ENCODE measurements around the gene ALKBH1. TPM values are rescaled to one million over a fixed set of nuclear protein-coding genes. Genes with fewer than 3 reads are reported as not detected.
"Not testable (repeated sequence)": the region's sequence is repeated elsewhere in the genome, so short reads cannot be mapped to it uniquely, and the experiment has no call there.

ALKBH1 gene, protein sequence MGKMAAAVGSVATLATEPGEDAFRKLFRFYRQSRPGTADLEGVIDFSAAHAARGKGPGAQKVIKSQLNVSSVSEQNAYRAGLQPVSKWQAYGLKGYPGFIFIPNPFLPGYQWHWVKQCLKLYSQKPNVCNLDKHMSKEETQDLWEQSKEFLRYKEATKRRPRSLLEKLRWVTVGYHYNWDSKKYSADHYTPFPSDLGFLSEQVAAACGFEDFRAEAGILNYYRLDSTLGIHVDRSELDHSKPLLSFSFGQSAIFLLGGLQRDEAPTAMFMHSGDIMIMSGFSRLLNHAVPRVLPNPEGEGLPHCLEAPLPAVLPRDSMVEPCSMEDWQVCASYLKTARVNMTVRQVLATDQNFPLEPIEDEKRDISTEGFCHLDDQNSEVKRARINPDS
- polyA plus RNA-seq (2013, experiment 1 of 2), result 13.9 TPM
- 13.1 TPM for polyA plus RNA-seq (2013, experiment 2 of 2)

DNA sequence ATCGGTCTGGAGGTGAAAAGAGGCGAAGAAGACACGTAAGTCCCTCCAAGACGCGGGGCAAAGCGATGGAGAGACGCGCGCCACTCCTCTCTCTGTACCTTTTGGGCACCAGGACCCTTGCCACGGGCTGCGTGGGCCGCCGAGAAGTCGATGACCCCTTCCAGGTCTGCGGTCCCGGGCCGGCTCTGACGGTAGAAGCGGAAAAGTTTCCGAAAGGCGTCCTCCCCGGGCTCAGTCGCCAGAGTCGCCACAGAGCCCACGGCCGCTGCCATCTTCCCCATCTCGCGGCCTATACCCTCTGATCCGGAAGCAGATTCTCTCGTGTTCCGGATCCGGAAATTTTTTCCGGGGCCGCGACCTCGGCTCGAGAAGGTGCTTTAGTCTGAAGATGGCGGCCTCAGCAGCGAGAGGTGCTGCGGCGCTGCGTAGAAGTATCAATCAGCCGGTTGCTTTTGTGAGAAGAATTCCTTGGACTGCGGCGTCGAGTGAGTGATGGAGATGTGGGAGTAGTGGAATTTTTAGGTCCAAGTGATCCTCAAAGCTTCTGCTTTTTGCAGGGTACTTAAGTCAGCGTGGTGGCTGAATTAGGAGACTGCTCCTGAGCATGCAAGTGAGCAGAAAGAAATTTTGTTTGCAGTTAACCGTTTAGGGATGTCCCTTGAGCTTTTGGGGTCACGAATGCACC is at the start of gene ALKBH1, which contains the start of gene SLIRP:
Gene ALKBH1, minus strand, starts transcription at position 300 of the 685 bp plus-strand sequence. Its CDS starts 19 bp downstream, at position 281.
Gene SLIRP, plus strand, starts transcription at position 380 of the 685 bp plus-strand sequence. Its CDS starts 9 bp downstream, at position 389.
- H3K27me3 ChIP-seq (ENCODE audit: insufficient read depth, low read length), result no peaks in the 10 kb centered on the region
- peak within 1 kb of the TSS; percentile 96 for H3K4me3 ChIP-seq (ENCODE audit: low read length)
- H3K4me1 ChIP-seq (ENCODE audit: insufficient read depth, low read length), result peaks cover 14% of the 10 kb centered on the region; the same call in 1 of the 2 replicates
- peak within 1 kb of the TSS; percentile 98 for H3K9ac ChIP-seq (ENCODE audit: low read depth, low read length)
- peak within 1 kb of the TSS; percentile 55 for H3K27ac ChIP-seq (ENCODE audit: low read depth, low read length)
- H3K36me3 ChIP-seq (ENCODE audit: insufficient read depth, low read length), result peaks cover 54% of the 10 kb centered on the region
- H3K9me3 ChIP-seq (ENCODE audit: insufficient read depth, low read depth, low read length), result no peaks in the 10 kb centered on the region
- under 1% methylated on average over 49 of the region's 49 CpGs for WGBS

DNA sequence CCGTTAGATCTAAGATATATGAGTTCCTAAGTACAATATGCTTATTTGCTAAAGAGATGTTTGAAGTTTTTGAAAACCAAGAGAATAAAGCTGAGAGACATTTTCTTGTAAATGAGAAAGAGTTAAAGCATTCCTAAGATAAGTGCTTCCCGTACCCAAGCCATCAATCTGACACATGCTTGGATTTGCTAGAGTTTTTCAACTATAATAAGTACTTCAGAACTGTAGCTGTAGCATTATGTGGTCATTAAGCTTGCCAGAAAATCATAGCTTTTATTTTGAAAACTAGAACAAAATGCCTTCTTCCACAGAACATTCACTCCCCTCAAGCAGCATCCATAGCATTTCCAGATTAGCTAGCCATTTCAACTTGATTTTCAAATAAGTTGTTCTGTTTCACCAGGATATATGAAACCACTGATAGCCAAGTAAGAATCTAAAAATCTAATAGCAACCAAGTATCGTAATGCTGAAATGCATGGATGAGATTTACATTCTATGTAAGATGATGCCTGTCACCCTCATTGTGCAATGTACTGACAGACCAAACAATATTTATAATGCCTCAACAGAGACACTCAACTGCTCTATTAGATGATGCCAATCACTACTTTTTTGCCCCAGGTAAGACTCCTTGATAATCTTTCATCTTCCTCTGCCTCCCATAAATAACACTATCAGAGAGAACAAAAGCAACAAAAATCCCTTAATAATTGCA is 45.1 kb upstream of the ALKBH1 start:
- 96% methylated on average over 2 of the region's 3 CpGs for WGBS
- H3K4me1 ChIP-seq (ENCODE audit: insufficient read depth, low read length), result no peaks in the 10 kb centered on the region
- H3K9ac ChIP-seq (ENCODE audit: low read depth, low read length), result no peak overlapping the region
- H3K27me3 ChIP-seq (ENCODE audit: insufficient read depth, low read length), result no peaks in the 10 kb centered on the region
- no peak overlapping the region for H3K27ac ChIP-seq (ENCODE audit: low read depth, low read length)
- H3K36me3 ChIP-seq (ENCODE audit: insufficient read depth, low read length), result peaks cover 76% of the 10 kb centered on the region
- H3K4me3 ChIP-seq (ENCODE audit: low read length), result no peak overlapping the region
- H3K9me3 ChIP-seq (ENCODE audit: insufficient read depth, low read depth, low read length), result peaks cover 2% of the 10 kb centered on the region; the same call in 1 of the 2 replicates

DNA sequence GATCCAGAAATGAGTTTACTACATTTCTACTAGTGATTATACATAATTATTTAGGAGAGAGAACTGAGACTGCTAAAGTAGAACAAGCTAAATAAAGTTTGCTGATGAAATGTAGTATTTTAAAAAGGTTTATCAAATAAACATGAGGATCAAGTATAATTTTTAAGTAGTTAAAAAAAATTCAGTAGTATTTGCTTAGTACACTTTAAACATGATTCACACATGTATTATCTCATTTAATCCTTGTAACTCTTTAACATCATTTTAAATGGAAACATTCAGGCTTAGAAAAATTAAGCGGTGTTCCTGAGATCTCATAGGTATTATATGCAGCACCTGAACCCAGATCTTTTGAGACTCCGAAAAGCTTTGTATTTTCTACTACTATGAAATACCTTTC is 44.4 kb upstream of the ALKBH1 start:
- Histone ChIP-seq H3K36me3 (ENCODE audit: insufficient read depth, low read length) (peaks cover 74% of the 10 kb centered on the region), H3K4me1 (ENCODE audit: insufficient read depth, low read length) (no peaks in the 10 kb centered on the region), H3K27ac (ENCODE audit: low read depth, low read length) (no peak overlapping the region), H3K27me3 (ENCODE audit: insufficient read depth, low read length) (no peaks in the 10 kb centered on the region), H3K9ac (ENCODE audit: low read depth, low read length) (no peak overlapping the region), H3K9me3 (ENCODE audit: insufficient read depth, low read depth, low read length) (peaks cover 2% of the 10 kb centered on the region; the same call in 1 of the 2 replicates), H3K4me3 (ENCODE audit: low read length) (no peak overlapping the region)
- WGBS, result 100% methylated on average over 2 of the region's 2 CpGs

DNA sequence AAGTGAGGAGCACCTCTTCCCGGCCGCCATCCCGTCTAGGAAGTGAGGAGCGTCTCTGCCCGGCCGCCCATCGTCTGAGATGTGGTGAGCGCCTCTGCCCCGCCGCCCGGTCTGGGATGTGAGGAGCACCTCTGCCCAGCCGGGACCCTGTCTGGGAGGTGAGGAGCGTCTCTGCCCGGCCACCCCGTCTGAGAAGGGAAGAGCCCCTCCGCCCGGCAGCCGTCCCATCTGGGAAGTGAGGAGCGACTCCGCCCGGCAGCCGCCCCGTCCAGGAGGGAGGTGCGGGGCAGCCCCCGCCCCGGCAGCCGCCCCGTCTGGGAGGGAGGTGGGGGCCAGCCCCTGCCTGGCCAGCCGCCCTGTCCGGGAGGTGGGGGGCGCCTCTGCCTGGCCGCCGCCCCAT is 39.6 kb upstream of the ALKBH1 start:
- H3K9ac ChIP-seq (ENCODE audit: low read depth, low read length), result not testable (repeated sequence)
- 91% methylated on average over 33 of the region's 33 CpGs for WGBS

DNA sequence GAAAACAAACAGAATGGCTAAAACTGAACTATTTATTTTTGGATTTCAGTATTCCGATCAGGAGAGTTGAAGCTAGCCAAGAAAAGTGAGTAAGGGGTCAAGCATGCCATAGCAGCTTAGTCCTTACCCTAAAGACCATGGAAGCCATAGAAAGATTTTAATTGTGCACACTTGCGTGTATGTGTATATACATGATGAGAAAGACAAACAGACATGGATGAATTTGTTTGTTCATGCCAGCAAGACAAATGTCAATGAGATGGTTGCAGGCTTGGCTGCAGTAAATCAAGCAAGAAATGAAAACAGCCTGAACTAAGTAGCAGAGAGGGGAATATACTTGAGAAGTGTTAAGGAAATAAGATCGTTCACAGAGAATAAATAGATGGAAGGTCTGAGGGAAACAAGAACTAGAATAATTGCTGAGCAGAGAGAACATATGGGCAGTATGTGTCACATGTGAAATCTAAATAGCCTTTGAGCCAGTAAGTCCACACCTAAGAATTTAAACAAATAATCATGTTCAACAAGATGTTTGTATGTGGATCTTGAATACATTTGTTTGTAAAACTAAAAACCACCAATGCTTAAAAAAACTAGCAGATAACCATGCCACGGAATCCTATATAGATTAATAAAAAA is 38.4 kb upstream of the ALKBH1 start:
- Histone ChIP-seq H3K27me3 (ENCODE audit: insufficient read depth, low read length) (no peaks in the 10 kb centered on the region), H3K9me3 (ENCODE audit: insufficient read depth, low read depth, low read length) (peaks cover 2% of the 10 kb centered on the region; the same call in 1 of the 2 replicates), H3K4me3 (ENCODE audit: low read length) (no peak overlapping the region), H3K36me3 (ENCODE audit: insufficient read depth, low read length) (peaks cover 82% of the 10 kb centered on the region), H3K9ac (ENCODE audit: low read depth, low read length) (no peak overlapping the region), H3K4me1 (ENCODE audit: insufficient read depth, low read length) (no peaks in the 10 kb centered on the region), H3K27ac (ENCODE audit: low read depth, low read length) (no peak overlapping the region)
- WGBS, result 90% methylated on average over 3 of the region's 4 CpGs

More for the DNA sequence above, 39.6 kb upstream of the ALKBH1 start:
- H3K4me3 ChIP-seq (ENCODE audit: low read length); H3K27ac ChIP-seq (ENCODE audit: low read depth, low read length); H3K9me3 ChIP-seq (ENCODE audit: insufficient read depth, low read depth, low read length); H3K4me1 ChIP-seq (ENCODE audit: insufficient read depth, low read length); H3K27me3 ChIP-seq (ENCODE audit: insufficient read depth, low read length): not testable (repeated sequence)
- peaks cover 82% of the 10 kb centered on the region for H3K36me3 ChIP-seq (ENCODE audit: insufficient read depth, low read length)

DNA sequence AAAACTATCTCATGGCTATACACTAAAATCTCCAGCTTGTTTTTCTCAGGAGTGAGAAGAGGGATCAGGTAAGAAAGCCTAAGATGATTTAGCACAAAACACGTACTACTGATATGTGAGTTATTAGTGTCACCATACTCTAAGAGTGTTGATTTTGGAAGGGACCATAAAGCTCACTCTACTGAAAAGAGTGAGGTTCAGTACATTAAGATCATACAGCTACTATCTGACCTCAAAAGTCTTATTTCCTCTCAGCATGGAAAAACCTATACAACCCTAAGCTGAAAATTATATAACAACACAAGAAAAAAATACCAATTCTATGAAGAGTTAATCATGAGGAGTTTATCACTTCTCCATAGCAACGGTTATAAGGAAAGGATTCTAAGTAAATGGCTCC is 33.6 kb upstream of the ALKBH1 start:
- Histone ChIP-seq H3K27me3 (ENCODE audit: insufficient read depth, low read length) (no peaks in the 10 kb centered on the region), H3K4me1 (ENCODE audit: insufficient read depth, low read length) (no peaks in the 10 kb centered on the region), H3K9me3 (ENCODE audit: insufficient read depth, low read depth, low read length) (no peaks in the 10 kb centered on the region), H3K4me3 (ENCODE audit: low read length) (no peak overlapping the region), H3K36me3 (ENCODE audit: insufficient read depth, low read length) (peaks cover 91% of the 10 kb centered on the region), H3K9ac (ENCODE audit: low read depth, low read length) (no peak overlapping the region), H3K27ac (ENCODE audit: low read depth, low read length) (no peak overlapping the region)
- WGBS, result 95% methylated on average over 1 of the region's 2 CpGs

DNA sequence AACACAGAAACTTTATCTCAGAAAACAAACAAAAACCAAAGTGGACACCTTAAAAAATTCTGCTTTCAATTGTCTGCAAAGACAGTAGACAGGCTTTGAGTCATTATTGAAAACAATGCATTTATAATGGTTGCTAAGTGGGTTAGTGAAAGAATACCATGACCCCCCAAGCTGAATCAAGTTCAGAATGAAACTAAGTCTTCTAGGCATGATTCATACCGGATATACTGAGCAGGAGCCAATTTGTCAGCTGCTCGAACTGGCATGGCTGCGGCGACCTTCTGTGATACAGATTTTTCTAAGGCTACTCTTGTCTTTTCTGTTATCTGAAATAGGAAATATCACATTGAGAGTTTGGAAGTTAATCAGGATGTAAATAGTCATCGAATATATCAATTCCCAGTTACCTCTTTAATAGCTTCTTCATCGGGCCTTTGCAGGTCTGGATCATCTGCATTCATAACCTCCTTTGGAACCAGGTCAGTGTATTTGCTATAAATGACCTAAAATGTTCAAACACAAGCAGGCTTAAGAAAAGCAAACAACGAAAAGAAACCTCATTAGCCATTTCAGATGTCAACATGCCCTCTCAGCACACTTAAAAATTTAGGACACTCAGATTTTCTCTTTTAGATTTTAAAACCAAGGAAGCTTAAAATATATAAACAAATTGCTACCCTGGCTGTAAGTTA is 30.9 kb upstream of the ALKBH1 start:
- 90% methylated on average over 7 of the region's 7 CpGs for WGBS
- Histone ChIP-seq H3K4me3 (ENCODE audit: low read length) (no peak overlapping the region), H3K36me3 (ENCODE audit: insufficient read depth, low read length) (peaks cover 95% of the 10 kb centered on the region), H3K9ac (ENCODE audit: low read depth, low read length) (no peak overlapping the region), H3K27me3 (ENCODE audit: insufficient read depth, low read length) (no peaks in the 10 kb centered on the region), H3K4me1 (ENCODE audit: insufficient read depth, low read length) (no peaks in the 10 kb centered on the region), H3K27ac (ENCODE audit: low read depth, low read length) (no peak overlapping the region), H3K9me3 (ENCODE audit: insufficient read depth, low read depth, low read length) (no peaks in the 10 kb centered on the region)

DNA sequence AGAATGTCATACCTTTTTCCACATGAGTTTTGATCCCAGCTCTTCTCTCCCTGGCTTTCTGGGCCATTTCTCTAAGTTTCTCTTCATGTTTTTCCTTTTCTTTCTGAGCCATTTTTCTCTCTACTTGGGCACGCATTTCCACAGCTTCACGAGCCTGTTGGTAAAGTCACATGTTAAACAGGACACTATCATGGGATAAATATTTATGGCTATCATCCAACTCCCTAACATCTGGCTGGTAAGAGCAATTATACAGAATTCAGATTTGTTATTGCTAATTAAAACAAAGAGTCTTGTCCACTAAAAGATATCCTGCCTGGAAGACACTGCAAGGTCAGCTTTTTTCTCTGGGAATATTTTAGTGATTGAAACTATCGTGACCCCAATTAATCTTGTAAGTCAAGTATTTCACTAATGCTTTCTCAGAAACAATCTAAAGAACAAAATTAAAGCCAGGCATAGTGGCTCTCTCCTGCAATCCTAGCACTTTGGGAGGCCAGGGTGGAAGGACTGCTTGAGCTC is 23.2 kb upstream of the ALKBH1 start:
- Histone ChIP-seq H3K9ac (ENCODE audit: low read depth, low read length) (no peak overlapping the region), H3K4me3 (ENCODE audit: low read length) (no peak overlapping the region), H3K27ac (ENCODE audit: low read depth, low read length) (no peak overlapping the region), H3K36me3 (ENCODE audit: insufficient read depth, low read length) (peaks cover 100% of the 10 kb centered on the region), H3K9me3 (ENCODE audit: insufficient read depth, low read depth, low read length) (no peaks in the 10 kb centered on the region), H3K27me3 (ENCODE audit: insufficient read depth, low read length) (no peaks in the 10 kb centered on the region), H3K4me1 (ENCODE audit: insufficient read depth, low read length) (no peaks in the 10 kb centered on the region)
- 100% methylated on average over 3 of the region's 3 CpGs for WGBS

DNA sequence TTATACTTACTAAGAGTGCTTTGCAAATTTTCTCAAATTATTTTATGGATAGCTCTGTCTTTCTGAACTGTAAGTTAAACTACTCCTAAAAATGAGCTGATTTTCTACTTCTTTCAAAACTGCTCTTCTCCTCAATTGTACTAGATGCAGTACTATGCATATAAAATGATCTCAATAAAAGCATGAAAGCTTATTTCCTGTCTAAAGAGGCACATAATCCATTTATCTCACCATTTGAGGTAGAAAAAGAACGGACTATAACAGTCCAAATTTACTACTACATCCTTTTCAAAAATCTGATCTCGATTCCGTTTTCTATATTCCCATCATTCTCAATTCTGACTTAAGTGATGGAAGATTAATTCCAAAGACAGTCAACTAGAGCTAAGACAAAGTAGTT is 14.5 kb upstream of the ALKBH1 start:
- Histone ChIP-seq H3K27me3 (ENCODE audit: insufficient read depth, low read length) (no peaks in the 10 kb centered on the region), H3K9ac (ENCODE audit: low read depth, low read length) (no peak overlapping the region), H3K9me3 (ENCODE audit: insufficient read depth, low read depth, low read length) (no peaks in the 10 kb centered on the region), H3K27ac (ENCODE audit: low read depth, low read length) (no peak overlapping the region), H3K36me3 (ENCODE audit: insufficient read depth, low read length) (peaks cover 98% of the 10 kb centered on the region), H3K4me3 (ENCODE audit: low read length) (no peak overlapping the region), H3K4me1 (ENCODE audit: insufficient read depth, low read length) (no peaks in the 10 kb centered on the region)
- 92% methylated on average over 3 of the region's 3 CpGs for WGBS

DNA sequence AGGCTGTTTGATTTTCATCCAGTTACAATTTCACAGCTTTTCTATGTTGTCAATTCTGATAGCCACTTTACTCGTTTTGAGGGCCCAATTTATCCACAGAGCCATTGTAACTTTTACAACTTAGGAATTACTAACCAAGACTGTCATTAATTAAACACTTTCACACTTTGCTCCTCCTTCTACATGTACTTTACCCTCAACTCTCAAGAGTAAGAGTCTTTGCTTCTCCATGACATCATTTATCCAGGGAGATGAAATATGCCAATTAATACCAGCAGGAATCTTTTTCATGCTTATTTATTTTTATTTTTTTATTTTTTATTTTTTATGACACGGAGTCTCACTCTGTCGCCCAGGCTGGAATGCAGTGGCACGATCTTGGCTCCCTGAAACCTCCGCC is 13.6 kb upstream of the ALKBH1 start:
- H3K9me3 ChIP-seq (ENCODE audit: insufficient read depth, low read depth, low read length), result no peaks in the 10 kb centered on the region
- peaks cover 98% of the 10 kb centered on the region for H3K36me3 ChIP-seq (ENCODE audit: insufficient read depth, low read length)
- no peaks in the 10 kb centered on the region for H3K27me3 ChIP-seq (ENCODE audit: insufficient read depth, low read length)
- H3K27ac ChIP-seq (ENCODE audit: low read depth, low read length), result no peak overlapping the region
- no peak overlapping the region for H3K4me3 ChIP-seq (ENCODE audit: low read length)
- H3K4me1 ChIP-seq (ENCODE audit: insufficient read depth, low read length), result no peaks in the 10 kb centered on the region
- H3K9ac ChIP-seq (ENCODE audit: low read depth, low read length), result no peak overlapping the region
- WGBS, result 92% methylated on average over 5 of the region's 5 CpGs
